HepG2 (cell line): Measurements from ENCODE around the gene METTL27. TPM values are rescaled to one million over a fixed set of nuclear protein-coding genes. Genes with fewer than 3 reads are reported as not detected.

Experiments
- ATAC-seq: fragments of 200-7000 bp; cut with Tn5 transposase; 3 replicates; pipeline ENCODE4 v1.9.1; 2020; ENCODE audit warnings: mild to moderate bottlenecking, moderate library complexity
- BruUV-seq: library from RNA; stranded (reverse); fragments of 400-500 nt; replicated peaks from 2 replicates; lab custom pipeline; 2021; lab: Mats Ljungman, UMichigan
- CTCF ChIA-PET: fragments of 300-600 bp; formaldehyde crosslinking; extraction: SDS; loops from one replicate; lab custom pipeline; 2021; ENCODE audit warnings: low total read pairs, inconsistent platforms, low intra/inter-chr PET ratio; lab: Yijun Ruan, JAX
- POLR2A ChIA-PET: fragments of 350-600 bp; sonication (Branson Sonifier 250); formaldehyde crosslinking; loops from one replicate; lab custom pipeline; 2020; ENCODE audit warnings: antibody characterized with exemption, inconsistent platforms; lab: Yijun Ruan, JAX
- DNase-seq: peaks from one replicate; pipeline ENCODE4 v3.0.0-alpha.2; 2015; ENCODE audit warnings: low spot score
- FAIRE-seq: peaks from 3 replicates; lab custom pipeline; 2011; peaks lifted over from hg19 to GRCh38; lab: Jason Lieb, UNC
- H2AFZ ChIP-seq: one replicate; pipeline ENCODE4 v1.6.1; 2011; ENCODE audit warnings: low read length, inconsistent platforms
- H3K27ac ChIP-seq: fragments of 300-600 bp; 3 replicates; pipeline ENCODE4 v1.8.0; 2011; ENCODE audit warnings: mixed run types, mild to moderate bottlenecking, mixed read lengths, low read length, inconsistent platforms; ENCODE audit not compliant: insufficient read depth; ENCODE audit errors: extremely low read length
- H3K27me3 ChIP-seq, 2 experiments: fragments of 200-600 bp in 1 of 2; 2 replicates in 1 of 2; 3 replicates in 1 of 2; pipeline versions ENCODE4 v1.6.0 to v1.8.0; 2011; ENCODE audit warnings: low read length in 2 of 2, mild to moderate bottlenecking in 2 of 2, moderate library complexity in 2 of 2, inconsistent platforms in 1 of 2; ENCODE audit not compliant: insufficient read depth in 2 of 2, control insufficient read depth in 1 of 2
- H3K36me3 ChIP-seq, 2 experiments: fragments of 200-600 bp in 1 of 2; replicated peaks in 1 of 2; 2 replicates in 1 of 2; 3 replicates in 1 of 2; pipeline versions ENCODE4 v1.5.1 to v1.8.0; 2011; ENCODE audit warnings: low read length in 2 of 2, inconsistent platforms in 1 of 2; ENCODE audit not compliant: insufficient read depth in 2 of 2, control insufficient read depth in 1 of 2
- H3K4me1 ChIP-seq: 2 replicates; pipeline ENCODE4 v1.5.1; 2012; ENCODE audit warnings: low read length, inconsistent platforms; ENCODE audit not compliant: insufficient read depth
- H3K4me2 ChIP-seq: 2 replicates; pipeline ENCODE4 v1.6.0; 2011; ENCODE audit warnings: low read depth, low read length, inconsistent platforms
- H3K4me3 ChIP-seq, 3 experiments: fragments of 200-600 bp in 1 of 3; sonication (generic), shearing (Covaris generic) in 1 of 3; replicated peaks in 1 of 3; 2 replicates each; pipeline ENCODE4 v1.5.1; 2011 to 2016; ENCODE audit warnings: low read length in 3 of 3, inconsistent platforms in 2 of 3, low read depth in 2 of 3, mild to moderate bottlenecking in 2 of 3, control low read depth in 1 of 3, mixed read lengths in 1 of 3; ENCODE audit not compliant: insufficient read depth in 1 of 3
- H3K79me2 ChIP-seq: one replicate; pipeline ENCODE4 v1.6.1; 2011; ENCODE audit warnings: low read length, inconsistent platforms; ENCODE audit not compliant: insufficient read depth
- H3K9ac ChIP-seq: 2 replicates; pipeline ENCODE4 v1.6.0; 2011; ENCODE audit warnings: mild to moderate bottlenecking, low read depth, low read length, inconsistent platforms; ENCODE audit not compliant: insufficient read depth
- H3K9me3 ChIP-seq: 2 replicates; pipeline ENCODE4 v1.5.1; 2012; ENCODE audit warnings: mild to moderate bottlenecking, low read length
- H4K20me1 ChIP-seq: 2 replicates; pipeline ENCODE4 v1.6.0; 2011; ENCODE audit warnings: inconsistent platforms, mild to moderate bottlenecking, low read length, moderate library complexity; ENCODE audit not compliant: insufficient read depth
- CCAR2 ChIP-seq: fragments of 200-400 bp; formaldehyde crosslinking; optimal IDR thresholded peaks from 2 replicates; pipeline ENCODE3; 2018; ENCODE audit warnings: low read depth, mild to moderate bottlenecking, low read length, moderate library complexity
- CREB1 ChIP-seq, 2 experiments: fragments of 450-650 bp in 1 of 2; IDR thresholded peaks; 2 replicates each; pipeline ENCODE4 v1.6.1; 2016 to 2017; ENCODE audit warnings: control low read depth in 1 of 2, mild to moderate bottlenecking in 1 of 2, missing compliant biosample characterization in 1 of 2, missing genetic modification characterization in 1 of 2
- DMAP1 ChIP-seq: IDR thresholded peaks from 2 replicates; pipeline ENCODE4 v1.6.1; 2016
- E2F2 ChIP-seq: sonication (generic); formaldehyde crosslinking; IDR thresholded peaks from 2 replicates; pipeline ENCODE4 v1.4.0; 2020; ENCODE audit warnings: missing genetic modification reagents, borderline replicate concordance
- MYNN ChIP-seq: sonication (generic); formaldehyde crosslinking; IDR thresholded peaks from 2 replicates; pipeline ENCODE4 v1.4.0; 2020; ENCODE audit warnings: mild to moderate bottlenecking, low read depth, missing genetic modification reagents
- NFIB ChIP-seq: sonication (generic); formaldehyde crosslinking; IDR thresholded peaks from 2 replicates; pipeline ENCODE4 v1.9.0; 2021; ENCODE audit warnings: missing genetic modification reagents, mild to moderate bottlenecking, borderline replicate concordance
- RFX3 ChIP-seq: IDR thresholded peaks from 2 replicates; pipeline ENCODE4 v1.6.1; 2016; ENCODE audit warnings: missing biosample characterization, missing genetic modification reagents
- SAFB2 ChIP-seq: sonication (generic); formaldehyde crosslinking; IDR thresholded peaks from 2 replicates; pipeline ENCODE4 v1.5.1; 2020; ENCODE audit warnings: missing genetic modification reagents, low read depth, mild to moderate bottlenecking, borderline replicate concordance
- SPEN ChIP-seq: sonication (generic); formaldehyde crosslinking; IDR thresholded peaks from 2 replicates; pipeline ENCODE4 v1.5.1; 2020; ENCODE audit warnings: low read depth, mild to moderate bottlenecking, missing genetic modification reagents
- ZBTB10 ChIP-seq: sonication (generic); formaldehyde crosslinking; IDR thresholded peaks from 2 replicates; pipeline ENCODE4 v1.4.0; 2020; ENCODE audit warnings: missing genetic modification reagents, borderline replicate concordance
- ZBTB38 ChIP-seq: sonication (generic); formaldehyde crosslinking; IDR thresholded peaks from 2 replicates; pipeline ENCODE4 v1.5.1; 2020; ENCODE audit warnings: mild to moderate bottlenecking, missing genetic modification reagents
- ZKSCAN5 ChIP-seq: sonication (generic); formaldehyde crosslinking; IDR thresholded peaks from 2 replicates; pipeline ENCODE4 v1.5.1; 2020; ENCODE audit warnings: mild to moderate bottlenecking, missing genetic modification reagents
- ZNF317 ChIP-seq: sonication (generic); formaldehyde crosslinking; IDR thresholded peaks from 2 replicates; pipeline ENCODE4 v1.5.0; 2020; ENCODE audit warnings: mild to moderate bottlenecking, missing genetic modification reagents
- ZNF775 ChIP-seq: sonication (generic); formaldehyde crosslinking; IDR thresholded peaks from 2 replicates; pipeline ENCODE4 v1.4.0; 2020; ENCODE audit warnings: missing genetic modification reagents, mild to moderate bottlenecking, moderate library complexity, borderline replicate concordance
- WGBS: methylation state at CpG from one replicate; pipeline ENCODE4 v1.1.6; 2017; ENCODE audit warnings: low lambda C conversion rate; 5-methylcytosine and 5-hydroxymethylcytosine counted together
- in situ Hi-C: cut with HindIII; loops from 2 replicates; pipeline ENCODE4 v1.10.0; 2017; ENCODE audit warnings: low pct_unique_long_range_greater_than_20kb; ENCODE audit not compliant: extremely low pct_ligation_motif_present
- intact Hi-C: fragments of 100-400 bp; cut with micrococcal nuclease; formaldehyde crosslinking; loops from one replicate; pipeline ENCODE4 v1.10.0; 2022; ENCODE audit not compliant: unreplicated experiment
- polyA plus RNA-seq, 8 experiments: library from polyadenylated mRNA; depleted of rRNA in 3 of 8; stranded (reverse) in 7 of 8; unstranded in 1 of 8; fragments of >200 nt; fragmentation: Illumina TruSeq in 4 of 8; extraction: Trizol in 4 of 8; gene quantifications; 2 replicates each; pipeline versions ENCODE4 v1.2.1 to v1.2.3, GENCODE V29; 2011 to 2016; ENCODE audit warnings: low read depth in 4 of 8, missing spikeins in 1 of 8, mixed read lengths in 1 of 8; ENCODE audit not compliant: insufficient read depth in 1 of 8
- total RNA-seq, 5 experiments: library from RNA; depleted of rRNA; stranded (reverse); fragments of >200 nt; fragmentation: Illumina TruSeq; extraction: Trizol; gene quantifications; 2 replicates each; pipeline ENCODE4 v1.2.3, GENCODE V29; 2016; ENCODE audit warnings: low read depth in 1 of 5

The METTL27 gene
- total and polyA plus RNA-seq, 2 of the 13 experiments (the other 11 are each of a cell fraction or from before 2014, with no cell fraction given) = 2.0 to 3.0 TPM

GRCh38 chr7:73820013-73820412 is 22.3 kb downstream of the METTL27 start:
- ChIA-PET POLR2A (no interaction called here), CTCF (no interaction called here)
- no peak for FAIRE-seq
- Histone ChIP-seq H3K79me2 (no peaks in the 10 kb centered on the region), H2AFZ (no peak overlapping the region)
- intact Hi-C loops = no loop called here
- whole genome bisulfite sequencing = 50% methylated on average over 7 of the region's 7 CpGs
- TF ChIP-seq SPEN (CRISPR knock-in tag) = no peak
- no peak for TF ChIP-seq NFIB
- TF ChIP-seq DMAP1 (CRISPR knock-in tag) = no peak
- TF ChIP-seq SAFB2 (CRISPR knock-in tag) = no peak
- TF ChIP-seq CREB1 (IDR thresholded peaks at IDR 0.05) = no peak
- TF ChIP-seq CREB1 (CRISPR knock-in tag; IDR thresholded peaks at IDR 0.05) = no peak
- no peak for TF ChIP-seq E2F2
- TF ChIP-seq ZBTB10 = no peak
- TF ChIP-seq RFX3 = no peak
- TF ChIP-seq ZNF775 (CRISPR knock-in tag) = no peak
- no peak for TF ChIP-seq ZKSCAN5 (CRISPR knock-in tag)
- no peak for TF ChIP-seq CCAR2
- no peak for TF ChIP-seq MYNN
- TF ChIP-seq ZNF317 (CRISPR knock-in tag) = no peak
- no peak for TF ChIP-seq ZBTB38 (CRISPR knock-in tag)
- TF ChIP-seq, all 625 proteins: peak for 0
- H3K4me1 ChIP-seq = peaks cover 13% of the 10 kb centered on the region
- DNase-seq (no peak), ATAC-seq (no peak)
- no peak overlapping the region for H3K4me3 ChIP-seq
- H3K9me3 ChIP-seq = no peaks in the 10 kb centered on the region
- peaks cover 0 to 18% of the 10 kb centered on the region in 2 experiments; a peak in 3 of 5 replicates for H3K27me3 ChIP-seq
- no peak overlapping the region for H3K9ac ChIP-seq
- BruUV-seq = no TSS peak
- in situ Hi-C loops = no loop called here
- H4K20me1 ChIP-seq = no peaks in the 10 kb centered on the region
- no peak overlapping the region for H3K4me2 ChIP-seq
- H3K27ac ChIP-seq = no peak overlapping the region
- no peaks in the 10 kb centered on the region for H3K36me3 ChIP-seq
